Stimulated activated memory B cell treated with anti-CD40 and anti-IgM and Interleukin-4, amounts not matched to agents 10 μg/mL and 1 μg/mL and 100 μg/mL, for 72 hours (primary cell): ENCODE results near the gene LIFR.

Source experiments
- ATAC-seq: fragments of 150-1000 bp; cut with Tn5 transposase; 2 replicates; pipeline ENCODE4 v1.10.0; 2021
- H3K27ac Mint-ChIP-seq: one replicate; pipeline ENCODE4 v1.8.0; 2022; ENCODE audit warnings: mild to moderate bottlenecking, mixed read lengths
- H3K27me3 Mint-ChIP-seq: one replicate; pipeline ENCODE4 v1.8.0; 2022; ENCODE audit warnings: mixed read lengths
- H3K36me3 Mint-ChIP-seq: one replicate; pipeline ENCODE4 v1.8.0; 2022; ENCODE audit warnings: mixed read lengths
- H3K4me1 Mint-ChIP-seq: one replicate; pipeline ENCODE4 v1.8.0; 2022; ENCODE audit warnings: mixed read lengths
- H3K4me3 Mint-ChIP-seq: one replicate; pipeline ENCODE4 v1.8.0; 2022; ENCODE audit warnings: mild to moderate bottlenecking, moderate library complexity, mixed read lengths
- H3K9me3 Mint-ChIP-seq: one replicate; pipeline ENCODE4 v1.8.0; 2022; ENCODE audit warnings: mixed read lengths

LIFR gene

GRCh38 chr5:38456657-38457399 lies 99.6 kb downstream of the LIFR start:
- Mint-ChIP-seq H3K4me1 (peaks cover 10% of the 10 kb centered on the region), H3K36me3 (no peaks in the 10 kb centered on the region), H3K4me3 (no peak overlapping the region), H3K27me3 (peaks cover 49% of the 10 kb centered on the region), H3K27ac (no peak overlapping the region), H3K9me3 (peaks cover 8% of the 10 kb centered on the region)
- no peak for ATAC-seq

GRCh38 chr5:38455796-38456330 lies 100.6 kb downstream of the LIFR start:
- H3K36me3 Mint-ChIP-seq = no peaks in the 10 kb centered on the region
- ATAC-seq = no peak
- peaks cover 10% of the 10 kb centered on the region for H3K4me1 Mint-ChIP-seq
- peaks cover 8% of the 10 kb centered on the region for H3K9me3 Mint-ChIP-seq
- peaks cover 51% of the 10 kb centered on the region for H3K27me3 Mint-ChIP-seq
- no peak overlapping the region for H3K4me3 Mint-ChIP-seq
- H3K27ac Mint-ChIP-seq = no peak overlapping the region

DNA sequence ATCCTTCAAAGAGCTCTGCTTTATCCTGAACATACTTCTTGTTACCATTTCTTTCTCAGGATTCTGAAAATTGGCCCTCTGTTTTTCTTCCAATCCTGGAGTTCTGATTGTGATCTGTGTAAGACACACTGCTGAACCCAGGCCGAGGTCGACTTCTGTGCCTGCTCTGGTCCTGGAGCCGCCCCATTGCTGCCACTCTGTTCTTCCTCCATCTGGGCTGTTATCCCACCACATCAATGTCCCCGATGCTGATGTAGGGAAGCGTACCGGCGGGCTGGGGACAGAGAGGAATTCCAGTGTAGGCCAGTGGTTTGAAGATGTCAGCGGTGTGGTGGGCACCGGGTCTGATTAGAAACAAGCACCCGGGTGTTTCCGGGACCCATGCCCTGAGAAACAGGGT lies 102.5 kb downstream of the LIFR start:
- H3K27ac Mint-ChIP-seq = no peak overlapping the region
- H3K27me3 Mint-ChIP-seq = peaks cover 54% of the 10 kb centered on the region
- H3K4me1 Mint-ChIP-seq = peaks cover 10% of the 10 kb centered on the region
- no peak for ATAC-seq
- no peaks in the 10 kb centered on the region for H3K36me3 Mint-ChIP-seq
- H3K4me3 Mint-ChIP-seq = no peak overlapping the region
- peaks cover 3% of the 10 kb centered on the region for H3K9me3 Mint-ChIP-seq

- Mint-ChIP-seq H3K27ac (no peak overlapping the region), H3K27me3 (peaks cover 54% of the 10 kb centered on the region), H3K9me3 (peaks cover 3% of the 10 kb centered on the region), H3K4me3 (no peak overlapping the region), H3K36me3 (no peaks in the 10 kb centered on the region), H3K4me1 (peaks cover 10% of the 10 kb centered on the region)
- ATAC-seq = peak; percentile 93
Measured at GRCh38 chr5:38453506-38453905, 102.9 kb downstream of the LIFR start.

DNA sequence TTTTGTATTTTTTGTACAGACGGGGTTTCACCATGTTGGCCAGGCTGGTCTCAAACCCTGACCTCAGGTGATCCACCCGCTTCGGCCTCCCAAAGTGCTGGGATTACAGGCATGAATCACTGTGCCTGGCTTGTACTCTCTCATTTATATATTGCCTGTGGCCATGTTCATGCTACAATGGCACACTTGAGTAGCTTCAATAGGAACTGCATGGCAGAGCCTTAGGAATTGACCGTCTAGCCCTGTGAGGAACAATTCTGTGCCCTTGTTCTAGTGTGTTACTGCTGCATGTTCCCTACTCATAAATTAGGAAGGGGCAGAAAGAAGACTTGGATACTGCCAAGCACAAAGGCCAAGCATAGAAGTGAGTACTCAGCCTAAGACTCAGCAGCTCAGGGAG lies 104.2 kb downstream of the LIFR start:
- no peak overlapping the region for H3K4me3 Mint-ChIP-seq
- no peak overlapping the region for H3K27ac Mint-ChIP-seq
- H3K36me3 Mint-ChIP-seq = no peaks in the 10 kb centered on the region
- peaks cover 10% of the 10 kb centered on the region for H3K4me1 Mint-ChIP-seq
- H3K27me3 Mint-ChIP-seq = peaks cover 54% of the 10 kb centered on the region
- no peak for ATAC-seq
- H3K9me3 Mint-ChIP-seq = peaks cover 3% of the 10 kb centered on the region

GRCh38 chr5:38451074-38451725 lies 105.2 kb downstream of the LIFR start:
- peaks cover 54% of the 10 kb centered on the region for H3K27me3 Mint-ChIP-seq
- no peak overlapping the region for H3K27ac Mint-ChIP-seq
- peaks cover 10% of the 10 kb centered on the region for H3K4me1 Mint-ChIP-seq
- H3K9me3 Mint-ChIP-seq = peaks cover 5% of the 10 kb centered on the region
- H3K4me3 Mint-ChIP-seq = no peak overlapping the region
- no peak for ATAC-seq
- H3K36me3 Mint-ChIP-seq = no peaks in the 10 kb centered on the region

- peaks cover 55% of the 10 kb centered on the region for H3K27me3 Mint-ChIP-seq
- peaks cover 7% of the 10 kb centered on the region for H3K9me3 Mint-ChIP-seq
- H3K4me3 Mint-ChIP-seq = no peak overlapping the region
- no peaks in the 10 kb centered on the region for H3K36me3 Mint-ChIP-seq
- peaks cover 10% of the 10 kb centered on the region for H3K4me1 Mint-ChIP-seq
- ATAC-seq = no peak
- H3K27ac Mint-ChIP-seq = no peak overlapping the region
Measured at GRCh38 chr5:38450627-38451026, 105.8 kb downstream of the LIFR start.

GRCh38 chr5:38448568-38449350 lies 107.7 kb downstream of the LIFR start:
- Mint-ChIP-seq H3K36me3 (no peaks in the 10 kb centered on the region), H3K4me1 (peaks cover 7% of the 10 kb centered on the region), H3K4me3 (no peak overlapping the region), H3K27me3 (peaks cover 64% of the 10 kb centered on the region), H3K9me3 (peaks cover 7% of the 10 kb centered on the region), H3K27ac (no peak overlapping the region)
- no peak for ATAC-seq

DNA sequence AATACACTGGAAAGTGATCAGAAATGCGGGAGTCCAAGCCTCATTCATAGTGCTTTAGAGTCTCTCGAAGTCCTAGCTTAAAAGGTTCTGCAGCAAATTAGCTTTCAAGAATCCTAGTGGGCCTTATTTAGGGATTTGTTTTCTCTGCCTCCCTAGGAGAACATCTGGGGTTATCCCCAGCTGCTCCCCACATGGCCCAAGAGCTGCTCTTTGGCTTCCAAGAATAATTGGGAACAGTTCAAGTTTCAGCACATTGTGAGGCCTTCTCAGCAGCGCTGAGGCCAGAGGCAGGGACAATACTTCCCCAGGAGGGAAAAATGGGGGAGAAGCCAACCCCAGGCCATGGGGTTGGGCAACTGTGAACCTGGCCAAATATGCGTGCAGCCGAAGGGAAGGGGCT lies 108.7 kb downstream of the LIFR start:
- peaks cover 4% of the 10 kb centered on the region for H3K9me3 Mint-ChIP-seq
- no peaks in the 10 kb centered on the region for H3K36me3 Mint-ChIP-seq
- no peaks in the 10 kb centered on the region for H3K4me1 Mint-ChIP-seq
- ATAC-seq = no peak
- no peak overlapping the region for H3K4me3 Mint-ChIP-seq
- H3K27ac Mint-ChIP-seq = no peak overlapping the region
- peaks cover 64% of the 10 kb centered on the region for H3K27me3 Mint-ChIP-seq

- Mint-ChIP-seq H3K9me3 (peaks cover 4% of the 10 kb centered on the region), H3K36me3 (no peaks in the 10 kb centered on the region), H3K4me3 (no peak overlapping the region), H3K4me1 (no peaks in the 10 kb centered on the region), H3K27ac (no peak overlapping the region), H3K27me3 (peaks cover 64% of the 10 kb centered on the region)
- no peak for ATAC-seq
Measured at GRCh38 chr5:38447056-38447455, 109.4 kb downstream of the LIFR start.

GRCh38 chr5:38446029-38446522 lies 110.4 kb downstream of the LIFR start:
- H3K27me3 Mint-ChIP-seq = peaks cover 69% of the 10 kb centered on the region
- H3K36me3 Mint-ChIP-seq = no peaks in the 10 kb centered on the region
- H3K9me3 Mint-ChIP-seq = peaks cover 4% of the 10 kb centered on the region
- no peak for ATAC-seq
- no peaks in the 10 kb centered on the region for H3K4me1 Mint-ChIP-seq
- H3K4me3 Mint-ChIP-seq = no peak overlapping the region
- no peak overlapping the region for H3K27ac Mint-ChIP-seq

DNA sequence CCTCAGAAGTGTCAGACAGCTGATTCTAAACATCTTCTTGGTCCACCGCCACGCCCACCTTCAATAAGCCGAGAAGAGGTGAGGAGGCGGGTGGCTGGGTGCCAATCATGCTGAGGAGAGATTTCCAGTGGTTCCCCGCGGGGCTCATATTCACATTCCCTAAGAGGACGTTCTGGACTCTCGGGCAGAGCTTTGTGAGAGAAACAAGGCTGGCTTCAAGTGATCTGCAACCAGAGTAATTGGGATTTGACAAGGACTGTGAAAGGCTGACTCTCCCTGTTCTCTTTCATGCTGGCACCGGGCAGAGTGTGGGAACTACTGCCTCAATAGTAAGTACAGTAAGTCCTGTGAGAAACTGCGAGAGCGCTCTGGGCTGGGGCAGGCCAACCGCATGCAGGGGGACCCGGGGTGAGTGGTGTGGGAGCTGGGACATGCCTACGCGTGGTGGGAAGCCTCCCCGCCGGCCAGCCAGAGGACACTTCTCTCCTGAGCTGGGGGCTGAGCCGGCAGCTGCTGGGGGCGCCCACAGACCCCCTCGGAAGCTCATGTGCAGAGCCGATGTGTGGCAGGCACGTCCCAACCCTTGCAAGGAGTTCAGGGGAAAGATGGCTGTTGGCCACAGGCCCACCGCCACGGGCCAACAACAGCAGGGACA lies 110.9 kb downstream of the LIFR start:
- Mint-ChIP-seq H3K9me3 (peaks cover 4% of the 10 kb centered on the region), H3K36me3 (no peaks in the 10 kb centered on the region), H3K4me1 (no peaks in the 10 kb centered on the region), H3K27me3 (peaks cover 69% of the 10 kb centered on the region), H3K27ac (no peak overlapping the region), H3K4me3 (no peak overlapping the region)
- ATAC-seq = no peak

DNA sequence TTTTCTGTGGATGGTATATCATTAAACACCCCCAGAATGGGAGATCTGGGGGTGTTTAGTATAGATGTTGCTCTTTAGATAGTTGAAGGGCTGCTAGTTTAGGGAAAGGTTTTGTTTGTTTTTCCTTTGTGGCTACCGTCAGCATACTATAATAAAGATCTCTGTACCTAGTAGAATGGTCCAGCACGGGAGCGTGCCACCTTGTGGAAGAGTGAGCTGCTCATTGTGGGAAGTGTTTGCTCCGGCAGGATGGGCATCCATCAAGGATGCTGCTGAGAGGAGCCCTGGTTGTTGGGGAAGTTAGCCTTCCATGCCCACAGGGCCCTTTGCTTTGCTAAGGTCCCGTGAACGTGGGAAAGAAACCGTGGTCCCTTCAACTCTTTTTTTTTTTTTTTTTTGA lies 113.1 kb downstream of the LIFR start:
- ATAC-seq = no peak
- no peak overlapping the region for H3K4me3 Mint-ChIP-seq
- no peak overlapping the region for H3K27ac Mint-ChIP-seq
- H3K36me3 Mint-ChIP-seq = no peaks in the 10 kb centered on the region
- no peaks in the 10 kb centered on the region for H3K4me1 Mint-ChIP-seq
- peaks cover 66% of the 10 kb centered on the region for H3K27me3 Mint-ChIP-seq
- peaks cover 4% of the 10 kb centered on the region for H3K9me3 Mint-ChIP-seq

DNA sequence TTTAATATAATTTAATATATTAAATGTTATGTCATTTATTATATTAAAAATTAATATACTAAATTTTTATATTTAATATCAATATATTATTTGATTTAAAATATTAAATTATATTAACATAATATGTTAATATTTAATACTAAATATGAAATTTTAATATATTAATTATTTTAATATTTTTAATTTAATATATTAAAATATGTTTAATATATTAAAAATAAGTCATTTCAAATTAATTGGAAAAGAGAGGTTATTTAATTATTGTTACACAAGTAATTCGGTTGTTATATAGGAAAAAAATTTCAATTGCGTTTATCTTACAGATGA lies 114.2 kb downstream of the LIFR start:
- Mint-ChIP-seq H3K27ac (no peak overlapping the region), H3K4me3 (no peak overlapping the region), H3K27me3 (peaks cover 57% of the 10 kb centered on the region), H3K36me3 (no peaks in the 10 kb centered on the region), H3K9me3 (peaks cover 4% of the 10 kb centered on the region), H3K4me1 (no peaks in the 10 kb centered on the region)
- ATAC-seq = no peak
